HFF-Myc (cell line): ENCODE data around the gene PANK4.
"Not testable (repeated sequence)": the region's sequence is repeated elsewhere in the genome, so short reads cannot be mapped to it uniquely, and the experiment has no call there.

Source experiments
- DNase-seq: peaks from one replicate; pipeline ENCODE4 v3.0.0-alpha.2; 2011; ENCODE audit warnings: low read depth; ENCODE audit errors: extremely low read depth
- H3K4me3 ChIP-seq: replicated peaks from 2 replicates; pipeline ENCODE4 v1.5.1; 2011; ENCODE audit warnings: low read depth, mild to moderate bottlenecking, control low read depth, low read length
- TF ChIP-seq, protein P1 (sequence below): IDR thresholded peaks from 2 replicates; pipeline ENCODE4 v1.5.1; 2012; ENCODE audit warnings: mild to moderate bottlenecking, low read depth, low read length, control low read depth; ENCODE audit errors: missing control alignments

The PANK4 gene

DNA sequence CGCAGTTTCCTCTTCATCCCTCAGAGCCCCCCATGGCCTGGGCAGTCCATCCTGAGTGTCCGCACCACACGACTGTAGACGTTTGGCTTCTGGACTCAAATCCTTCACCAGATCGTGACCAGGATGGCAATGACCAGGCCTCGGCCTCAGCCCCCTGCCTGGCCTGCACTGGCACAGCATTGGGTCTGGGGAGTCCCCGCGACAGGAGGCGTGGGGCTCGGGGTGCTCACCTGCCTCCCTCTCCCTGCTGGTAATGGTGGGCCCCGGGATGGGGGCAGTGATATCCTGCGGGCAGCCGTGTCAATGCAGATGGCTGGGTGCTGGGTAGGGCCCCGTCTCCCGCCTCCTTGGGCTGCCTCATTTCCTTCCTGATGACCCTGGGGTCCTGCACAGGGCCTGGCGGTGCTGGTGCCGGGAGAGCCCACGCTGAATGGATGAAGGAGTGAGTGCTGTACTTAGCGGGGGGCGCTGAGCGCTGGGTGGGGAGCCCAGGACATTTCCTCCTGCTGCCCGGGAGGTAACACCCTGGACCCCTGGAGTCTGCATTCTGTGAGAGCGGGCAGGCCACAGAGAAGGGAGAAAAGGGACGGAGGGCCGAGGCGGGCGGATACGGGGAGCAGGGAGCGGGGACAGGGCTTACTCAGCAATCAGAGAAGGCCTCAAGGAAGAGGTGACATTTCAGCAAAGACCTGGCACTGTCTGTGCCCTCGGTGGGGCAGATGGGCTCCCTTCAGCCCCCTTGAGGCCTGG, 27.6 kb upstream of the PANK4 start:
- no peak overlapping the region for H3K4me3 ChIP-seq
- TF ChIP-seq, protein P1, sequence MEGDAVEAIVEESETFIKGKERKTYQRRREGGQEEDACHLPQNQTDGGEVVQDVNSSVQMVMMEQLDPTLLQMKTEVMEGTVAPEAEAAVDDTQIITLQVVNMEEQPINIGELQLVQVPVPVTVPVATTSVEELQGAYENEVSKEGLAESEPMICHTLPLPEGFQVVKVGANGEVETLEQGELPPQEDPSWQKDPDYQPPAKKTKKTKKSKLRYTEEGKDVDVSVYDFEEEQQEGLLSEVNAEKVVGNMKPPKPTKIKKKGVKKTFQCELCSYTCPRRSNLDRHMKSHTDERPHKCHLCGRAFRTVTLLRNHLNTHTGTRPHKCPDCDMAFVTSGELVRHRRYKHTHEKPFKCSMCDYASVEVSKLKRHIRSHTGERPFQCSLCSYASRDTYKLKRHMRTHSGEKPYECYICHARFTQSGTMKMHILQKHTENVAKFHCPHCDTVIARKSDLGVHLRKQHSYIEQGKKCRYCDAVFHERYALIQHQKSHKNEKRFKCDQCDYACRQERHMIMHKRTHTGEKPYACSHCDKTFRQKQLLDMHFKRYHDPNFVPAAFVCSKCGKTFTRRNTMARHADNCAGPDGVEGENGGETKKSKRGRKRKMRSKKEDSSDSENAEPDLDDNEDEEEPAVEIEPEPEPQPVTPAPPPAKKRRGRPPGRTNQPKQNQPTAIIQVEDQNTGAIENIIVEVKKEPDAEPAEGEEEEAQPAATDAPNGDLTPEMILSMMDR = no peak
- DNase-seq = no peak

DNA sequence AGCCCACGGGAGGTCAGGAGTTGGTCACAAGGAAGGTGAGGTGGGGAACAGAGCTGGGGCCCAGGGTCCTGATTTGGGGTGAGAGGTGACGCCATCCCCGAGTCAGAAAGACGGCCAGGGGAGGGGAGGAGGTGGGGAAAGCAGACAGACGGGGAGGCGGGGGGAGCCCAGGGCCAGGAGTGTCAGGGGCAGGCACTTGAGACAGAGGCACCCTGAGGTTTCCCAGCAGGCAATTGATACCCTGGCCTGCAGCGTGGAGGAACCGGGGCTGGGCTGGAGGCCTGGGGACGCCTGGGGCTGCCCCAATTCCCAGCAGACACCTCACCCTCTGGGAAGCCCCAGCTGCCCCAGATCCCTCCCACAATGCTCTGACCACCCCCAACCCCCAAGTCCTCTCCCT, 26.7 kb upstream of the PANK4 start:
- not testable (repeated sequence) for H3K4me3 ChIP-seq, DNase-seq

DNA sequence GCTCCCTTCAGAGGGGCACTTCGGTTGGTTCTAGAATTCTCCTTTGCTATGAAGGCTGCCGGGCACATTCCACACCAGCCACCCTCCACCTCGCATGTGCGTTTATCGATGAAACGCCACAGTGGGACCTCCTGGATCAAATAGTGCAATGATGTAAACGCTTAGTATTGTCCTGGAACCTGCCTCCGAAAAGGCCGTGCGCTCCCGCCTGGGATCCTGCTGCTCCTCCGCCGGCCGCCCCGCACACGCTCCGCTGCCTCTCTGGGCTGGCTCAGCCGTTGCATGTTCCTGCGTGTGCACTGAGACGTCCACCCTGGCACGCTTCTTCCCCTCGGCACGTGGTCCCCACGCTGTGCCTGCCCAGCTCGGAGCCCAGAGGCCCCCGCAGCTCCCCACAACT, 25.8 kb upstream of the PANK4 start:
- DNase-seq = no peak
- no peak overlapping the region for H3K4me3 ChIP-seq
- TF ChIP-seq, protein P1 = no peak

DNA sequence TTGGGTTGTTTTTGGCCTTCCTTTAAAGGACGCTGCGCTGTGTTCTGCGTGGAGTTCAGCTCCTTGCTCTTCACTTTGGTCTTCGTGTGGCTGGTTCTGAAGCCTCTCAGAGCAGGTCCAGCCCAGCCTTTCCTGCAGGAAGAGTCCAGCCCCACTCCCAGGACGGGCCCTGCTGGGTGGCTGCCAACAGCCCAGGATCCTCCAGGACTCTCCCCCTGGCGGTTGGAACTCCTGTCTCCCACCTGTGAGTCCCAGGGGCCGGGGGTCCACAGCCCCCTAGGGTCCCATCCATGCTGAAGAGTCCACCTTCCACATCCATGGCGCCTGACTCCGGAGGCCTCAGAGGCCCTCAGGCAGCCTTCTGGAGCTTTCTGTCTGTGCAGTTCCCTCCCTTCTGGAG, 25.1 kb upstream of the PANK4 start:
- DNase-seq, H3K4me3 ChIP-seq: not testable (repeated sequence)

DNA sequence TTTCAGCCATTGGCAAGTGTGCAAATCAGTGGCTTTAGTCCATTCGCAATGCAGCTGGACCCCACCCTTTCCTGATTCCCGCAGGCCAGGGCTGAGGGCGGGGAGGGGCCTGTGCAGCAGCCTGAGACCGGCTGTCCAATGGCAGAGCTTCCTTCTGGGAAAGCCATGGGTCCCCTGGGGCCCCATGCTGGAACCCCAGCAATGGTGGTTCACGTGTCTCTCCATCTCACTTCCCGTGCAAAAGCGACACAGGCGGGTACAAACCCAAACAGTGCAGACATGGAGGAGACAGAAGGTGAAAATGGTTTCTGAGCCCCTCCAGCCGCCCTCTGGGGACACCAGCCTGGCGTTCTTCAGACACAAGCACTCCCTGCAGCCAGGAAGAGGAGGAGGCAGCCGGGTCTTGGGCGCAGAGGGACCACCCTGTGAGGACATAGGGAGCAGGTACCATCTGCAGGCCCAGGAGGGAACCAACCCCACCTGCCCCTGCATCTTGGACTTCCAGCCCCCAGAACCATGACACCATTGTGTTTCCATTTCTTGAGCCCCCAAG, 24.0 kb upstream of the PANK4 start:
- DNase-seq, H3K4me3 ChIP-seq: not testable (repeated sequence)

DNA sequence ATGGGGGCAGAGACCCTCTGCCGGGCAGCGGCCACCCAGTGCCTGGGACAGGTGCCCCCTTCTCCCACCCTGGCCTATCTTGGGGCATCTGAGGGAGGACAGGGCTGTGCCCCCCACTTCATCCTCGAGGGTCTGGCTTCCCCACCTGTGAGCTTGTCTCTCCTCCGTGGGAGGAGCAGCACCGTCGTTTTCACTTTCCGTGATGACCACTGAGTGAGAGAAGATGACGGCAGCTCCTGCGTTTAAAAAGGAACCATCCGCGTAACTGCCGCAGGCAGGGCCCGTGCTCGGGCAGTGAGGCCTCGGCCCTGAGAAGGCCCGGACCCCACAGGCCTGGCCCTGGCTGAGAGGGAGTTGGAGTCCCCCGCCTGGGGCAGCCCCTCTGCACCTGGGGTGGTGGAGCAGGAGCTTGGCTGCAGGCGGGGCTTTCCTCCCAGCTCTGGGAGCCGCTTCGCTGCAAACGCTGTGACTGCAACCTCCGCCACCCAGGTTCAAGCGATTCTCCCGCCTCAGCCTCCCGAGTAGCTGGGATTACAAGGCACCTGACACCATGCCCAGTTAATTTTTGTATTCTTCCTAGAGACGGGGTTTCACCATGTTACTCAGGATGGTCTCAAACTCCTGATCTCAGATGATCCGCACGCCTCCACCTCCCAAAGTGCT, 23.1 kb upstream of the PANK4 start:
- H3K4me3 ChIP-seq, DNase-seq: not testable (repeated sequence)

DNA sequence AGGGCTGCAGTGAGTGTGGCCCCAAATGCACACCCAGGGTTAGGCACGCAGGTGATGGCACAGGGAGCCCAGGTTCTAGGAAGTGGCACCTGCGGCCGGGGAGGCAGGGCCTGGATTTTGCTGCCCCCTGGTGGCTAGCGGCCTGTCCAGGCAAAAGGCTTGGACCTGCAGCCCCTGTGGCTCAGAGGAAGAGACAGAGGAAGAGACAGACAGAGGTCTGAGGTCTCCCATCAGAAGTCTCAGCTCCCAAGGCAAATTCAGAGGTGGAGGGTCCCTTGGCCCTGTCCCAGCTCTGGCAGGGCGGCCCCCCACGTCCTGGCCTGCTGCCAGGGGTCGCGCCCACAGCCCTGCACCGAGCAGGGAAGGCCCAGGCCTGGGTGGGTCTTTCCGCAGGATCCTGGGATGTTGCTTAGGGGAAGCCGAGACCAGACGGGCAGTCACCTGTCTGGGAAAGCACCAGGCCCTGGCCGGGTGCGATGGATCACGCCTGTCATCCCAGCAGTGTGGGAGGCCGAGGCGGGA, 21.7 kb upstream of the PANK4 start:
- DNase-seq = no peak
- TF ChIP-seq, protein P1 = peak; percentile 97
- no peak overlapping the region for H3K4me3 ChIP-seq

DNA sequence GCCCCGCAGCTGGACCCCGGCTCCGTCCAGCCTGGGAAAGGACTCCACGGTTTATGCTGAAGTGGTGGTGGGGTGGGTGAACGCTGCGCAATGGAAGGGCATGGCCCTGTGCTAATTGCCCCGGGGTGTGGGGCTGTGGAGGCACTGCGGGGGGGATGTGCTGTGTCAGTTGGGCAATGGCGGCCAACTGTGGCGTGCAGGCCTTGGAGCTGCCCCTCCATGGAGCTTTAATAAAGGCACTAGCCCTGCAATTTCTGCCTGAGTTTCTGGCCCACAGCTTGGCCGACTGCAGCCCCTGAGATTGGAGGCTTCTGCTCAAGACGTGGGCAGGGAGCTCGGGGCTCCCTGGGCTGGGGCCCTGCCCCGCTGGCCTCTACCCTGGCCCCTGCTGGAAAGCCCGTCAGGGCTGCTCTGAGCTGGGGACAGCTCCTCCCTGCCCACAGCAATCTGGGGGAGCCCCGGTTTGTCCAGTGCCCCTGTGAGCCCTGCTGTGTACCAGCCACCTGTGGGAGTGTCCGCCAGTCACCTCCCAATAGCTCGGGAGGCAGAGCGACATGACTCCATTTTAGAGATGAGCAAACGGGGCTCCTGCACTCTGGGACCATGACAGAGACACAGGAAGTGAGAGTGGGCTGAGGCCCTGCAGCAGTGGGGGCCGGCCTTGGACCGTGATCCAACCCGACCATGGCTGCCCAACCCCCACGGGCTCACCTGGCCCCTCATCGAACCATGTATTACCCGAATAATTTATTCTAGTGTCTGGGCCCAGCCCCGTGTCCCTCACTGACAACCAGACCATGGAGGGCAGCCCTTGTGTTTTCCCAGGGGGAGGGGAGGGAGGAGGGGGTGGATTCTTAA, 21.0 kb upstream of the PANK4 start:
- DNase-seq = no peak
- TF ChIP-seq, protein P1 = no peak
- peak overlapping the region; percentile 49 for H3K4me3 ChIP-seq
